Measurements from ENCODE around the gene ACO2.
A peak's percentile ranks its signal among the peaks of the same experiment; 100 is the strongest.

ACO2 gene

GRCh38 chr22:41470886-41471285 is 2.0 kb downstream of the ACO2 start:
- no peak overlapping the region for H3K27ac ChIP-seq (ENCODE audit: low read length)
- no peaks in the 10 kb centered on the region for H3K27me3 ChIP-seq (ENCODE audit: low read depth, low read length)
- peaks cover 18% of the 10 kb centered on the region for H3K36me3 ChIP-seq (replicated peaks; ENCODE audit: low read depth, low read length)
- no peak overlapping the region for H2AFZ ChIP-seq (ENCODE audit: low read depth, low read length)
- no peaks in the 10 kb centered on the region for H4K20me1 ChIP-seq (ENCODE audit: insufficient read depth, low read length)
- peaks cover 90% of the 10 kb centered on the region for H3K79me2 ChIP-seq (ENCODE audit: low read length)
- no peak overlapping the region for H3K4me3 ChIP-seq (ENCODE audit: low read length)
- H3K9ac ChIP-seq (ENCODE audit: low read length) = no peak overlapping the region
- no peak overlapping the region for H3K4me2 ChIP-seq (ENCODE audit: low read length)
- H3K4me1 ChIP-seq (ENCODE audit: low read length) = peaks cover 20% of the 10 kb centered on the region
- no peak for TF ChIP-seq EZH2phosphoT487 (IDR thresholded peaks at IDR 0.05; ENCODE audit: low read depth)
- TF ChIP-seq CTCF (IDR thresholded peaks at IDR 0.05; ENCODE audit: low read depth, low read length) = no peak
- no peaks in the 10 kb centered on the region for H3K9me3 ChIP-seq (ENCODE audit: insufficient read depth, low read length)

- TF ChIP-seq CTCF (IDR thresholded peaks at IDR 0.05; ENCODE audit: low read depth, low read length) (no peak), EZH2phosphoT487 (IDR thresholded peaks at IDR 0.05; ENCODE audit: low read depth) (no peak)
Observed at GRCh38 chr22:41471568-41471967, 2.7 kb downstream of the ACO2 start.

GRCh38 chr22:41474872-41475451 is 6.0 kb downstream of the ACO2 start:
- Histone ChIP-seq H2AFZ (ENCODE audit: low read depth, low read length) (no peak overlapping the region), H3K9me3 (ENCODE audit: insufficient read depth, low read length) (no peaks in the 10 kb centered on the region), H3K4me3 (ENCODE audit: low read length) (no peak overlapping the region), H3K4me1 (ENCODE audit: low read length) (peaks cover 30% of the 10 kb centered on the region), H3K9ac (ENCODE audit: low read length) (no peak overlapping the region), H3K27ac (ENCODE audit: low read length) (peak overlapping the region; percentile 5; the same call in 1 of the 2 replicates), H4K20me1 (ENCODE audit: insufficient read depth, low read length) (peaks cover 6% of the 10 kb centered on the region; the same call in 1 of the 2 replicates), H3K27me3 (ENCODE audit: low read depth, low read length) (no peaks in the 10 kb centered on the region), H3K36me3 (replicated peaks; ENCODE audit: low read depth, low read length) (peaks cover 8% of the 10 kb centered on the region), H3K79me2 (ENCODE audit: low read length) (peaks cover 86% of the 10 kb centered on the region), H3K4me2 (ENCODE audit: low read length) (no peak overlapping the region)
- TF ChIP-seq CTCF (IDR thresholded peaks at IDR 0.05; ENCODE audit: low read depth, low read length) = no peak
- TF ChIP-seq EZH2phosphoT487 (IDR thresholded peaks at IDR 0.05; ENCODE audit: low read depth) = no peak

More at GRCh38 chr22:41471568-41471967, 2.7 kb downstream of the ACO2 start:
- no peak overlapping the region for H3K4me3 ChIP-seq (ENCODE audit: low read length)
- no peaks in the 10 kb centered on the region for H4K20me1 ChIP-seq (ENCODE audit: insufficient read depth, low read length)
- peaks cover 89% of the 10 kb centered on the region for H3K79me2 ChIP-seq (ENCODE audit: low read length)
- no peak overlapping the region for H3K9ac ChIP-seq (ENCODE audit: low read length)
- peaks cover 12% of the 10 kb centered on the region for H3K36me3 ChIP-seq (replicated peaks; ENCODE audit: low read depth, low read length)
- no peaks in the 10 kb centered on the region for H3K27me3 ChIP-seq (ENCODE audit: low read depth, low read length)
- peaks cover 22% of the 10 kb centered on the region for H3K4me1 ChIP-seq (ENCODE audit: low read length)
- no peaks in the 10 kb centered on the region for H3K9me3 ChIP-seq (ENCODE audit: insufficient read depth, low read length)
- no peak overlapping the region for H3K27ac ChIP-seq (ENCODE audit: low read length)
- no peak overlapping the region for H3K4me2 ChIP-seq (ENCODE audit: low read length)
- no peak overlapping the region for H2AFZ ChIP-seq (ENCODE audit: low read depth, low read length)

DNA sequence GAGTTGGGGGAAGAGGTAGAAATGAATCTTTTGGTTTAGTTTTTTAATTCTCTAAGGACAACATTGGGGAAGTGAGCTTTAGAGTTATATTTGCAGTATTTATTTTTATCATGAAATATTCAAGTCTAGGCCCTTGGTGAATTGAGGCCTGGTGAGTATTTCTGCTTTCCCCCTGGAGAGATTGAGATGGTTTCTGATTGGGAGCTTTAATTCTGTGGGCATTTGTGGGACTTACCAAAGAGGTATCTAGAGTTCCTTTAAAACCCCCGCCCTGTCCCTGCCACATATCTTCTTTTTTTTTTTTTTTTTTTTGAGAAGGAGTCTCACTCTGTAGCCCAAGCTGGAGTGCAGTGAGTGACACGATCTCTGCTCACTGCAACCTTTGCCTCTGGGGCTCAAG is 9.6 kb downstream of the ACO2 start:
- Histone ChIP-seq H3K9ac (ENCODE audit: low read length) (no peak overlapping the region), H3K27ac (ENCODE audit: low read length) (peak overlapping the region; percentile 79), H3K4me1 (ENCODE audit: low read length) (peaks cover 26% of the 10 kb centered on the region), H3K27me3 (ENCODE audit: low read depth, low read length) (no peaks in the 10 kb centered on the region), H4K20me1 (ENCODE audit: insufficient read depth, low read length) (peaks cover 29% of the 10 kb centered on the region), H3K36me3 (replicated peaks; ENCODE audit: low read depth, low read length) (peaks cover 6% of the 10 kb centered on the region), H3K79me2 (ENCODE audit: low read length) (peaks cover 85% of the 10 kb centered on the region), H2AFZ (ENCODE audit: low read depth, low read length) (no peak overlapping the region), H3K9me3 (ENCODE audit: insufficient read depth, low read length) (no peaks in the 10 kb centered on the region), H3K4me2 (ENCODE audit: low read length) (peak overlapping the region; percentile 10; the same call in 1 of the 2 replicates), H3K4me3 (ENCODE audit: low read length) (no peak overlapping the region)
- no peak for TF ChIP-seq CTCF (IDR thresholded peaks at IDR 0.05; ENCODE audit: low read depth, low read length)
- TF ChIP-seq EZH2phosphoT487 (IDR thresholded peaks at IDR 0.05; ENCODE audit: low read depth) = no peak
